Measurements from ENCODE around the gene CCNL1. TPM values are rescaled to one million over a fixed set of nuclear protein-coding genes. Genes with fewer than 3 reads are reported as not detected.
"Not testable (repeated sequence)": the region's sequence is repeated elsewhere in the genome, so short reads cannot be mapped to it uniquely, and the experiment has no call there.

The CCNL1 gene
- total and polyA plus RNA-seq, 2 experiments from 2014 or later = 77.5 to 97.7 TPM

GRCh38 chr3:157166115-157166514, 6.2 kb upstream of the CCNL1 start:
- peaks cover 6% of the 10 kb centered on the region for H3F3A ChIP-seq (ENCODE audit: insufficient read depth)
- no peaks in the 10 kb centered on the region for H3K9me2 ChIP-seq (ENCODE audit: insufficient read depth)
- no peaks in the 10 kb centered on the region for H3K36me3 ChIP-seq (ENCODE audit: low read depth)
- H3K79me2 ChIP-seq (ENCODE audit: insufficient read depth) = 0 out of 2 replicates have a peak, but pooled peaks cover 9% of the 10 kb centered on the region
- no peak for DNase-seq
- TF ChIP-seq EZH2 (IDR thresholded peaks at IDR 0.05; ENCODE audit: insufficient read depth, poor library complexity, severe bottlenecking) = no peak
- no peak for TF ChIP-seq EZH2phosphoT487 (IDR thresholded peaks at IDR 0.05; ENCODE audit: insufficient read depth, low read depth)
- no peaks in the 10 kb centered on the region for H3K9me3 ChIP-seq (ENCODE audit: low read depth)
- no peaks in the 10 kb centered on the region for H4K20me1 ChIP-seq (ENCODE audit: insufficient read depth)
- no peak overlapping the region for H3K4me3 ChIP-seq
- H2AFZ ChIP-seq = no peak overlapping the region
- H3K4me1 ChIP-seq (ENCODE audit: insufficient read depth) = peaks cover 6% of the 10 kb centered on the region
- no peak overlapping the region for H3K4me2 ChIP-seq (ENCODE audit: unreplicated experiment)
- no peak overlapping the region for H3K9ac ChIP-seq
- H3K27me3 ChIP-seq (replicated peaks; ENCODE audit: insufficient read depth) = no peaks in the 10 kb centered on the region
- in situ Hi-C loops (cut with MboI) = no loop called here
- H3K27ac ChIP-seq = no peak overlapping the region

GRCh38 chr3:157163217-157163953, 3.4 kb upstream of the CCNL1 start:
- Histone ChIP-seq H2AFZ (no peak overlapping the region), H3K9me2 (ENCODE audit: insufficient read depth) (no peaks in the 10 kb centered on the region), H3F3A (ENCODE audit: insufficient read depth) (peaks cover 24% of the 10 kb centered on the region), H3K36me3 (ENCODE audit: low read depth) (peaks cover 7% of the 10 kb centered on the region), H3K4me1 (ENCODE audit: insufficient read depth) (peaks cover 10% of the 10 kb centered on the region), H3K9ac (no peak overlapping the region), H3K27ac (no peak overlapping the region), H4K20me1 (ENCODE audit: insufficient read depth) (no peaks in the 10 kb centered on the region; the same call in 1 of the 2 replicates), H3K4me3 (no peak overlapping the region), H3K27me3 (replicated peaks; ENCODE audit: insufficient read depth) (no peaks in the 10 kb centered on the region), H3K4me2 (ENCODE audit: unreplicated experiment) (no peak overlapping the region), H3K79me2 (ENCODE audit: insufficient read depth) (peaks cover 24% of the 10 kb centered on the region), H3K9me3 (ENCODE audit: low read depth) (no peaks in the 10 kb centered on the region)
- 89 to 90% methylated on average over 16 to 19 of the region's 19 CpGs for WGBS, 2 experiments (ENCODE audit: low coverage in 1 of 2, low lambda C conversion rate in 2 of 2, missing lambda C conversion rate in 2 of 2)
- no peak for TF ChIP-seq EZH2phosphoT487 (IDR thresholded peaks at IDR 0.05; ENCODE audit: insufficient read depth, low read depth)
- no peak for TF ChIP-seq EZH2 (IDR thresholded peaks at IDR 0.05; ENCODE audit: insufficient read depth, poor library complexity, severe bottlenecking)
- in situ Hi-C loops (cut with MboI) = no loop called here
- DNase-seq = no peak

- H3K4me1 ChIP-seq (ENCODE audit: insufficient read depth) = peaks cover 18% of the 10 kb centered on the region
- in situ Hi-C loops (cut with MboI); DNase-seq; H3K9ac ChIP-seq; H3K9me3 ChIP-seq (ENCODE audit: low read depth); H3K4me3 ChIP-seq; H3K4me2 ChIP-seq (ENCODE audit: unreplicated experiment); H3K27ac ChIP-seq; H4K20me1 ChIP-seq (ENCODE audit: insufficient read depth); H2AFZ ChIP-seq; H3K27me3 ChIP-seq (replicated peaks; ENCODE audit: insufficient read depth); H3K9me2 ChIP-seq (ENCODE audit: insufficient read depth): not testable (repeated sequence)
- peaks cover 32% of the 10 kb centered on the region for H3F3A ChIP-seq (ENCODE audit: insufficient read depth)
- H3K36me3 ChIP-seq (ENCODE audit: low read depth) = peaks cover 14% of the 10 kb centered on the region
- H3K79me2 ChIP-seq (ENCODE audit: insufficient read depth) = peaks cover 32% of the 10 kb centered on the region
- 65 to 68% methylated on average over 7 of the region's 7 CpGs for WGBS, 2 experiments (ENCODE audit: low coverage in 1 of 2, low lambda C conversion rate in 2 of 2, missing lambda C conversion rate in 2 of 2)
These were observed 2.7 kb upstream of the CCNL1 start for GRCh38 chr3:157162620-157163019.

GRCh38 chr3:157160658-157161424, 894 bp upstream of the CCNL1 start:
- Histone ChIP-seq H3K36me3 (ENCODE audit: low read depth) (peaks cover 30% of the 10 kb centered on the region), H3K9me2 (ENCODE audit: insufficient read depth) (no peaks in the 10 kb centered on the region), H3K9me3 (ENCODE audit: low read depth) (no peaks in the 10 kb centered on the region), H3K4me1 (ENCODE audit: insufficient read depth) (peaks cover 36% of the 10 kb centered on the region), H3K27me3 (replicated peaks; ENCODE audit: insufficient read depth) (no peaks in the 10 kb centered on the region), H3K9ac (peak overlapping the region; percentile 100), H3K79me2 (ENCODE audit: insufficient read depth) (peaks cover 49% of the 10 kb centered on the region), H3K4me3 (peak overlapping the region; percentile 86), H4K20me1 (ENCODE audit: insufficient read depth) (peaks cover 21% of the 10 kb centered on the region), H2AFZ (peak overlapping the region; percentile 58), H3K4me2 (ENCODE audit: unreplicated experiment) (peak overlapping the region; percentile 99), H3F3A (ENCODE audit: insufficient read depth) (peaks cover 47% of the 10 kb centered on the region), H3K27ac (peak overlapping the region; percentile 100)
- WGBS, 2 experiments (ENCODE audit: low coverage in 1 of 2, low lambda C conversion rate in 2 of 2, missing lambda C conversion rate in 2 of 2) = 5% methylated on average over 22 of the region's 22 CpGs
- in situ Hi-C loops (cut with MboI) = no loop called here
- TF ChIP-seq EZH2phosphoT487 (IDR thresholded peaks at IDR 0.05; ENCODE audit: insufficient read depth, low read depth) (no peak), EZH2 (IDR thresholded peaks at IDR 0.05; ENCODE audit: insufficient read depth, poor library complexity, severe bottlenecking) (no peak)
- DNase-seq = peak; percentile 98

Data from GM23248 (cell line).